HG02840 (cell line): ENCODE results near the gene RETREG3.
"Not testable (repeated sequence)": the region's sequence is repeated elsewhere in the genome, so short reads cannot be mapped to it uniquely, and the experiment has no call there.

ENCODE experiments used
- ATAC-seq: cut with Tn5 transposase; IDR thresholded peaks from one replicate; pipeline ENCODE4 v1.9.1; 2021; ENCODE audit warnings: mild to moderate bottlenecking, moderate library complexity, moderate number of reproducible peaks; ENCODE audit not compliant: unreplicated experiment, low FRiP score

RETREG3 gene

GRCh38 chr17:42609182-42609813 is at the start of gene RETREG3, which contains the start of gene TUBG1:
Gene RETREG3 (minus strand): TSS chr17:42609374. CDS start chr17:42609324, 50 bp downstream.
Gene TUBG1 (plus strand): TSS chr17:42609683. CDS start chr17:42609738, 55 bp downstream.
- peak; percentile 94 for ATAC-seq

- ATAC-seq = no peak
Measured at GRCh38 chr17:42657824-42658588, 48.8 kb upstream of the RETREG3 start.

GRCh38 chr17:42655528-42655927 is 46.4 kb upstream of the RETREG3 start:
- no peak for ATAC-seq

GRCh38 chr17:42653179-42654124 is 44.3 kb upstream of the RETREG3 start:
- ATAC-seq = no peak

GRCh38 chr17:42651392-42651791 is 42.2 kb upstream of the RETREG3 start:
- ATAC-seq = no peak

- no peak for ATAC-seq
Measured at GRCh38 chr17:42647778-42648177, 38.6 kb upstream of the RETREG3 start.

GRCh38 chr17:42642336-42642735 is 33.2 kb upstream of the RETREG3 start:
- ATAC-seq = no peak

- no peak for ATAC-seq
Measured at GRCh38 chr17:42640121-42640520, 30.9 kb upstream of the RETREG3 start.

- no peak for ATAC-seq
Measured at GRCh38 chr17:42639525-42640113, 30.4 kb upstream of the RETREG3 start.

- ATAC-seq = no peak
Measured at GRCh38 chr17:42632949-42633444, 23.8 kb upstream of the RETREG3 start.

- no peak for ATAC-seq
Measured at GRCh38 chr17:42629411-42630009, 20.3 kb upstream of the RETREG3 start.

GRCh38 chr17:42627032-42627764 is 18.0 kb upstream of the RETREG3 start:
- ATAC-seq = not testable (repeated sequence)

- no peak for ATAC-seq
Measured at GRCh38 chr17:42623732-42624596, 14.8 kb upstream of the RETREG3 start.

- ATAC-seq = no peak
Measured at GRCh38 chr17:42623271-42623670, 14.1 kb upstream of the RETREG3 start.

GRCh38 chr17:42621987-42622386 is 12.8 kb upstream of the RETREG3 start:
- ATAC-seq = not testable (repeated sequence)

GRCh38 chr17:42618442-42619150 is 9.4 kb upstream of the RETREG3 start:
- no peak for ATAC-seq

- no peak for ATAC-seq
Measured at GRCh38 chr17:42617956-42618431, 8.8 kb upstream of the RETREG3 start.
